GM12892 (cell line): ENCODE results near the gene HBE1.

Source experiments
- POLR2A ChIP-seq: IDR thresholded peaks from 2 replicates; pipeline ENCODE4 v1.6.1; 2011; ENCODE audit warnings: low read depth, low read length, control low read depth
- POLR2AphosphoS5 ChIP-seq: IDR thresholded peaks from 2 replicates; pipeline ENCODE4 v1.6.1; 2011; ENCODE audit warnings: low read depth, low read length, control low read depth

DNA sequence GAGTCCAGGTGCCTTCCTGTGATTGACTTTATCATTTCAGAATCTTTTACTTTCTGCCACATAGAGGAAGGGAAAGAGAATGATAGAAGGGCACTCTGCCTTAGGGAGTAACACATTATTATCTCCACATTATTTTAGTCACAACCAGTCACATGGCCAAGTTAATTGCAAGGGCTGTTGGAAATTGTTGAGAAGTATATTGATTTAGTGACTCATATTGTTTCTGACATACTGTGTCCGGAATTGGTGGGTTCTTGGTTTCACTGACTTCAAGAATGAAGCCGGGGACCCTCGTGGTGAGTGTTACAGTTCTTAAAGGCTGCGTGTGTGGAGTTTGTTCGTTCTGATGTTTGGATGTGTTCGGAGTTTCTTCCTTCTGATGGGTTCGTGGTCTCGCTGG, 23.3 kb upstream of the HBE1 start:
- TF ChIP-seq POLR2A (no peak), POLR2AphosphoS5 (no peak)
